Endometrium (tissue), 2 donors: ENCODE results near the gene COX19.

Source experiments
- FAIRE-seq: peaks from 2 replicates; lab custom pipeline; 2012; peaks lifted over from hg19 to GRCh38; lab: Jason Lieb, UNC
- donor health status: control.
- donor health status: control.

COX19 gene

GRCh38 chr7:991729-992656, 16.6 kb upstream of the COX19 start:
- FAIRE-seq = no peak

- FAIRE-seq = no peak
Measured at GRCh38 chr7:990933-991728, 15.8 kb upstream of the COX19 start.

- no peak for FAIRE-seq
Measured at GRCh38 chr7:990352-990932, 15.1 kb upstream of the COX19 start.

GRCh38 chr7:988963-989529, 13.7 kb upstream of the COX19 start:
- no peak for FAIRE-seq

- no peak for FAIRE-seq
Measured at GRCh38 chr7:988426-988911, 13.1 kb upstream of the COX19 start.

- no peak for FAIRE-seq
Measured at GRCh38 chr7:987909-988308, 12.6 kb upstream of the COX19 start.

- no peak for FAIRE-seq
Measured at GRCh38 chr7:986766-987751, 11.7 kb upstream of the COX19 start.

GRCh38 chr7:985915-986741, 10.8 kb upstream of the COX19 start:
- FAIRE-seq = no peak

- FAIRE-seq = no peak
Measured at GRCh38 chr7:985127-985416, 9.7 kb upstream of the COX19 start.

GRCh38 chr7:984361-985126, 9.2 kb upstream of the COX19 start:
- no peak for FAIRE-seq

- FAIRE-seq = no peak
Measured at GRCh38 chr7:983616-984071, 8.3 kb upstream of the COX19 start.

- no peak for FAIRE-seq
Measured at GRCh38 chr7:983004-983615, 7.8 kb upstream of the COX19 start, which contains the start of gene CYP2W1. CYP2W1 (plus strand) TSS chr7:983181; CDS start chr7:983212, 31 bp downstream.

GRCh38 chr7:982511-983003, 7.2 kb upstream of the COX19 start:
- no peak for FAIRE-seq

GRCh38 chr7:981793-982510, 6.6 kb upstream of the COX19 start:
- FAIRE-seq = no peak

GRCh38 chr7:979886-980571, 4.7 kb upstream of the COX19 start:
- FAIRE-seq = no peak

GRCh38 chr7:979151-979550, 3.8 kb upstream of the COX19 start:
- no peak for FAIRE-seq

GRCh38 chr7:978416-979091, 3.2 kb upstream of the COX19 start:
- FAIRE-seq = no peak
